Adrenal gland (tissue), 12 donors: ENCODE data around the gene ELMO3. TPM values are rescaled to one million over a fixed set of nuclear protein-coding genes. Genes with fewer than 3 reads are reported as not detected.

Experiments used
- DNase-seq, 7 donors: peaks; one replicate each; pipeline ENCODE4 v3.0.0-alpha.2; 2019 to 2020
- H3K27ac ChIP-seq, 5 donors: fragments of 200-600 bp; sonication (generic) in 4 of 5; 1 replicate in 3 of 5; 2 replicates in 2 of 5; pipeline versions ENCODE4 v1.5.1 to v1.8.0; 2016 to 2020; ENCODE audit warnings: mild to moderate bottlenecking in 1 of 5
- H3K27me3 ChIP-seq: fragments of 200-600 bp; 2 replicates; pipeline ENCODE4 v1.8.0; 2021
- H3K36me3 ChIP-seq, 2 donors: fragments of 200-600 bp; replicated peaks in 1 of 2; 1 replicate in 1 of 2; 2 replicates in 1 of 2; pipeline versions ENCODE4 v1.5.1 to v1.8.0; 2018 to 2022
- H3K4me1 ChIP-seq, 2 donors: fragments of 200-600 bp; replicated peaks in 1 of 2; 1 replicate in 1 of 2; 2 replicates in 1 of 2; pipeline versions ENCODE4 v1.5.1 to v1.8.0; 2018 to 2021
- H3K4me3 ChIP-seq, 4 donors: fragments of 200-600 bp; sonication (generic) in 3 of 4; one replicate each; pipeline ENCODE4 v1.5.1; 2016 to 2018
- H3K9me3 ChIP-seq, 3 donors: fragments of 200-600 bp; sonication (generic) in 1 of 3; replicated peaks in 1 of 3; 1 replicate in 2 of 3; 2 replicates in 1 of 3; pipeline versions ENCODE4 v1.5.1 to v1.8.0; 2016 to 2021
- CTCF ChIP-seq, 6 experiments: fragments of 450-650 bp in 4 of 6; fragments of 200-600 bp in 2 of 6; sonication (generic) in 1 of 6; IDR thresholded peaks; 1 replicate in 5 of 6; 2 replicates in 1 of 6; pipeline versions ENCODE4 v1.5.1 to v1.8.0; 2016 to 2021; ENCODE audit warnings: antibody characterized with exemption in 6 of 6, mild to moderate bottlenecking in 2 of 6, moderate library complexity in 1 of 6
- POLR2A ChIP-seq, 2 donors: fragments of 450-650 bp; IDR thresholded peaks; one replicate each; pipeline ENCODE4 v1.6.1; 2017; ENCODE audit warnings: antibody characterized with exemption in 2 of 2, mild to moderate bottlenecking in 2 of 2, moderate library complexity in 1 of 2
- WGBS, 4 donors: extraction: QIAGEN DNeasy Blood & Tissue Kit in 2 of 4; methylation state at CpG; one replicate each; pipeline versions ENCODE4 v1.1.5 to v1.1.7; 2013 to 2017; 5-methylcytosine and 5-hydroxymethylcytosine counted together
- intact Hi-C, 2 donors: fragments of 100-400 bp; cut with DNase I; formaldehyde crosslinking; loops; one replicate each; pipeline versions ENCODE4 v1.14.1 to v1.15.0; 2022 to 2023
- polyA plus RNA-seq, 3 donors: library from polyadenylated mRNA; stranded (reverse); fragments of 200-250 nt in 2 of 3; fragments of 350-450 nt in 1 of 3; fragmentation: Illumina TruSeq in 1 of 3; extraction: RNeasy Lipid Tissue Mini Kit (QIAGEN cat#74804) in 1 of 3; gene quantifications; one replicate each; pipeline ENCODE4 v1.2.3, GENCODE V29; 2013 to 2014
- total RNA-seq, 9 donors: library from RNA; depleted of rRNA in 4 of 9; stranded (reverse); fragments of >200 nt in 4 of 9; fragments of 120-200 nt in 1 of 9; fragmentation: NEBNext Ultra II Directional in 1 of 9; extraction: Animal tissue kit (Norgen Biotek cat#: 25700) in 1 of 9; gene quantifications; one replicate each; pipeline versions ENCODE4 v1.1.0 to v1.2.4, GENCODE V29; 2013 to 2023
- donor health status: healthy with polysubstance abuse.
- donor health status: Bipolar disorder and iron deficiency.
- donor health status: DM: yes; HTN: yes; CAD: no.
- donor health status: DM: no; HTN: no; CAD: no.
- donor health status: DM: no; HTN: no; CAD: no.
- donor health status: DM: yes; HTN: yes; CAD: no.

Gene ELMO3
- total and polyA plus RNA-seq, 12 donors, result 0.18 to 7.0 (median 1.8) TPM

- peak within 1 kb of the TSS; percentile 30 to 78 (median 62) for H3K4me3 ChIP-seq
- peaks cover 0 to 26% of the 10 kb centered on the region in 2 donors for H3K36me3 ChIP-seq
- H3K27ac ChIP-seq, result peak within 1 kb of the TSS in 4 of 5 donors; percentile 65 to 92 (median 82)
- peak; percentile 71 to 84 (median 75) for DNase-seq
- intact Hi-C loops, result loop anchor here in 1 of 2 donors (10.0 kb wide), 1 partner anchor 136 kb away; no protein-coding TSS in a partner anchor
- H3K9me3 ChIP-seq, result no peaks in the 10 kb centered on the region
- H3K27me3 ChIP-seq, result no peaks in the 10 kb centered on the region
- peaks cover 0 to 18% of the 10 kb centered on the region in 2 donors for H3K4me1 ChIP-seq
- TF ChIP-seq POLR2A (IDR thresholded peaks at IDR 0.05) (peak; percentile 33 to 36), CTCF (IDR thresholded peaks at IDR 0.05) (no peak)
- WGBS, 4 donors, result 1 to 4% (median 2%) methylated on average over 6 to 34 of the region's 34 CpGs
Observed at GRCh38 chr16:67150833-67151396, 48.0 kb upstream of the ELMO3 start, which contains the start of gene B3GNT9. Gene B3GNT9, minus strand, starts transcription at chr16:67150998. Its CDS starts 513 bp downstream, at chr16:67150485.

- Histone ChIP-seq H3K9me3 (no peaks in the 10 kb centered on the region), H3K27ac (peak overlapping the region in 2 of 5 donors; percentile 85 to 92), H3K4me1 (peaks cover 0 to 18% of the 10 kb centered on the region in 2 donors), H3K4me3 (peak overlapping the region in 1 of 4 donors; percentile 78), H3K36me3 (peaks cover 0 to 19% of the 10 kb centered on the region in 2 donors), H3K27me3 (no peaks in the 10 kb centered on the region)
- 39 to 66% (median 51%) methylated on average over 5 to 8 of the region's 8 CpGs for WGBS, 4 donors
- TF ChIP-seq POLR2A (IDR thresholded peaks at IDR 0.05) (no peak), CTCF (IDR thresholded peaks at IDR 0.05) (no peak)
- peak in 1 of 7 donors; percentile 8 for DNase-seq
- intact Hi-C loops, result loop anchor here in 1 of 2 donors (10.0 kb wide), 1 partner anchor 137 kb away; no protein-coding TSS in a partner anchor
Observed at GRCh38 chr16:67151431-67152097, 47.4 kb upstream of the ELMO3 start.

GRCh38 chr16:67154578-67155294, 44.2 kb upstream of the ELMO3 start:
- WGBS, 4 donors, result 31 to 50% (median 37%) methylated on average over 2 to 61 of the region's 61 CpGs
- Histone ChIP-seq H3K27me3 (no peaks in the 10 kb centered on the region), H3K4me1 (peaks cover 6 to 27% of the 10 kb centered on the region in 2 donors), H3K36me3 (no peaks in the 10 kb centered on the region), H3K9me3 (no peaks in the 10 kb centered on the region), H3K27ac (no peak overlapping the region), H3K4me3 (peak overlapping the region in 1 of 4 donors; percentile 28)
- intact Hi-C loops, result loop anchor here (5.0 to 10.0 kb wide), 4 partner anchors 47 to 177 kb away; partner anchors contain the start of gene PHAF1 (in 1 of the 2)
- peak in 3 of 7 donors; percentile 8 to 53 (median 25) for DNase-seq
- TF ChIP-seq POLR2A (IDR thresholded peaks at IDR 0.05) (no peak), CTCF (IDR thresholded peaks at IDR 0.05) (no peak)
